C4-2B (cell line): ENCODE measurements around the gene SPOCD1.

Source experiments
- CTCF ChIP-seq: fragments of 450-650 bp; conservative IDR thresholded peaks from 2 replicates; pipeline ENCODE4 v1.5.1; 2017; ENCODE audit warnings: mild to moderate bottlenecking
- ZFX ChIP-seq: fragments of 450-650 bp; IDR thresholded peaks from 2 replicates; pipeline ENCODE4 v1.6.1; 2017

GRCh38 chr1:31792116-31792515, 23.7 kb downstream of the SPOCD1 start:
- TF ChIP-seq CTCF (no peak), ZFX (no peak)
